ENCODE measurements around the gene RNF223. TPM values are rescaled to one million over a fixed set of nuclear protein-coding genes. Genes with fewer than 3 reads are reported as not detected.
A peak's percentile ranks its signal among the peaks of the same experiment; 100 is the strongest.

Gene RNF223
- total RNA-seq, 1 donor from 2014 or later, result 0.65 TPM

DNA sequence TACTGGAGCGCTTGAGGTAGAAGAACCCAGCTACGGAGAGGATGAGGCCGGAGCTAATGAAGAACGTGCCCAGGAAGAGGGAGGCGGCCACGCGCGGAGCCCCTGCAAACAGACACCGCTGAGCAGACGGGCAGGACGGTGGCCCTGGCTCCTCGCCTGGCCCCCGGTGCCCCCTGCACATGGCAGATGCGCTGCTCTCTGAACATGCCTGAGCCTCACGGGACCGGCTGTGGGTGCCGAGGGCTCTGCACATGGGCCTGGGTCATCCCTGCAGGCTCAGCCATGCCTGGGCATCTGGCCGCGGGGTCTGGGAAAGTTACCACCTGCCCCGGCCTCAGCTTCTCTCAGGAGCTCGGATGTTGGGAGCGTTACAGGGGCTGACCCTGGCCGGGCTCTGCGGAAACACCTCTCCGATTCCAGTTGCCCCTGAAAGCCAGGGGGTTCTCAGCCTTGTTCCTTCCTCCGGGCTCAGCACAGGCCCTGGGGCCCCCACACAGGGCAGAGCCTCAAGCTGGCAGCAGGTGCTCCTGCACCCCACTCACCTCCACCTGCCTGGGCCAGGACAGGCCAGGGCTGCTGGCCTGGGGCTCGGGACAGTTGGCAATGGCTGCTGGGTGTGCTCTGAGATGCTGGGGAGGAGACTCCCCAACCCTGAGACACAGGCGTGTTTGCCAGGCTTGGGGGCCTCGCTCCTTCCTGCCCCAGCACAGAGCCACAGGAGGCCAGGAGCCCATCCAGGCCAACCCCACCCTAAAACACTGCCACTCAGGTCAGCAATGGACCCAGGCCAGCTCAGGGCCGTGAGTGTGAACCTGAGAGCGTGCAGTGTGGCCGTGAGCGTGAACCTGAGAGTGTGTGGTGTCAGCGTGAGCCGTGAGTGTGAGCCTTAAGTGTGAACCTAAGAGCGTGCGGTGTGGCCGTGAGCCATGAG lies 12.1 kb upstream of the RNF223 start:
- Histone ChIP-seq H3K27ac (no peak overlapping the region), H3K27me3 (ENCODE audit: low read depth) (no peaks in the 10 kb centered on the region), H3K4me3 (no peak overlapping the region), H3K9me3 (no peaks in the 10 kb centered on the region), H3K4me1 (no peaks in the 10 kb centered on the region), H3K36me3 (no peaks in the 10 kb centered on the region)
- DNase-seq (no peak), ATAC-seq (no peak)
- intact Hi-C loops (cut with DNase I), result no loop called here
- TF ChIP-seq, protein P1, sequence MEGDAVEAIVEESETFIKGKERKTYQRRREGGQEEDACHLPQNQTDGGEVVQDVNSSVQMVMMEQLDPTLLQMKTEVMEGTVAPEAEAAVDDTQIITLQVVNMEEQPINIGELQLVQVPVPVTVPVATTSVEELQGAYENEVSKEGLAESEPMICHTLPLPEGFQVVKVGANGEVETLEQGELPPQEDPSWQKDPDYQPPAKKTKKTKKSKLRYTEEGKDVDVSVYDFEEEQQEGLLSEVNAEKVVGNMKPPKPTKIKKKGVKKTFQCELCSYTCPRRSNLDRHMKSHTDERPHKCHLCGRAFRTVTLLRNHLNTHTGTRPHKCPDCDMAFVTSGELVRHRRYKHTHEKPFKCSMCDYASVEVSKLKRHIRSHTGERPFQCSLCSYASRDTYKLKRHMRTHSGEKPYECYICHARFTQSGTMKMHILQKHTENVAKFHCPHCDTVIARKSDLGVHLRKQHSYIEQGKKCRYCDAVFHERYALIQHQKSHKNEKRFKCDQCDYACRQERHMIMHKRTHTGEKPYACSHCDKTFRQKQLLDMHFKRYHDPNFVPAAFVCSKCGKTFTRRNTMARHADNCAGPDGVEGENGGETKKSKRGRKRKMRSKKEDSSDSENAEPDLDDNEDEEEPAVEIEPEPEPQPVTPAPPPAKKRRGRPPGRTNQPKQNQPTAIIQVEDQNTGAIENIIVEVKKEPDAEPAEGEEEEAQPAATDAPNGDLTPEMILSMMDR (IDR thresholded peaks at IDR 0.05), result no peak

DNA sequence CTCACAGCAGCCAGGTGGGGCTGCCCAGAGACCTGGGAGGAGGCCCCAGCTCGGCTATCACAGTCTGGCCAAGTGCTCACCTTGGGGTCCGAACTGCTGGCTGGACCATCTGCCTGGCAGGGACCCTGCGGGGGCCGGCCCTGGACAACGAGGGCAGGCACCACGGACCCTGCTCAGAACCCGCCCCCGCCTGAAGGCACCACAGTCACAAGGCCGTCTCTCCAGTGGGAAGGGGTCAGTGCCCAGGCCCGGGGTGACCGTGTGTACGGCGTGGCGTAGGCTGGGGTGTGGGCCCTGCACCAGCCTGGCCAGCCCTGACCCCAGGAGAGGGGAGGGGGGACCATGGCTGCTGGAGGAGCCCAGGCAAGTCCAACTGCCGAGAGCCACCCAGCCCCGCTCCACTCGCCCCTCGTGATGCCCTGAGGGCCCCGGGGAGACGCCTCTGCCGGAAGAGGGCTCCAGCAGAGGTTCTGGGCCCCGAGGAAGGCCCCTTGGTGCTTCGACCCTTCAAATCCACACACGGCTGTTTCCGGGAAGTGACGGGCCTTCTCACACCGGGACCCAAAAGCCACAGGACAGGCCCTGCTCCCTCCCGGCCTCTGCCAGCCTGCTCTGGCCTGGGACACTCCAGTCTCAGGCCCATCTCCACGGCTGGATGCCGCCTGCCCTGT lies 11.2 kb upstream of the RNF223 start:
- Histone ChIP-seq H3K27me3 (ENCODE audit: low read depth) (no peaks in the 10 kb centered on the region), H3K9me3 (no peaks in the 10 kb centered on the region), H3K4me3 (no peak overlapping the region), H3K27ac (no peak overlapping the region), H3K36me3 (no peaks in the 10 kb centered on the region), H3K4me1 (peaks cover 1% of the 10 kb centered on the region)
- TF ChIP-seq, protein P1 (IDR thresholded peaks at IDR 0.05), result no peak
- DNase-seq, result no peak
- no peak for ATAC-seq
- intact Hi-C loops (cut with DNase I), result no loop called here

DNA sequence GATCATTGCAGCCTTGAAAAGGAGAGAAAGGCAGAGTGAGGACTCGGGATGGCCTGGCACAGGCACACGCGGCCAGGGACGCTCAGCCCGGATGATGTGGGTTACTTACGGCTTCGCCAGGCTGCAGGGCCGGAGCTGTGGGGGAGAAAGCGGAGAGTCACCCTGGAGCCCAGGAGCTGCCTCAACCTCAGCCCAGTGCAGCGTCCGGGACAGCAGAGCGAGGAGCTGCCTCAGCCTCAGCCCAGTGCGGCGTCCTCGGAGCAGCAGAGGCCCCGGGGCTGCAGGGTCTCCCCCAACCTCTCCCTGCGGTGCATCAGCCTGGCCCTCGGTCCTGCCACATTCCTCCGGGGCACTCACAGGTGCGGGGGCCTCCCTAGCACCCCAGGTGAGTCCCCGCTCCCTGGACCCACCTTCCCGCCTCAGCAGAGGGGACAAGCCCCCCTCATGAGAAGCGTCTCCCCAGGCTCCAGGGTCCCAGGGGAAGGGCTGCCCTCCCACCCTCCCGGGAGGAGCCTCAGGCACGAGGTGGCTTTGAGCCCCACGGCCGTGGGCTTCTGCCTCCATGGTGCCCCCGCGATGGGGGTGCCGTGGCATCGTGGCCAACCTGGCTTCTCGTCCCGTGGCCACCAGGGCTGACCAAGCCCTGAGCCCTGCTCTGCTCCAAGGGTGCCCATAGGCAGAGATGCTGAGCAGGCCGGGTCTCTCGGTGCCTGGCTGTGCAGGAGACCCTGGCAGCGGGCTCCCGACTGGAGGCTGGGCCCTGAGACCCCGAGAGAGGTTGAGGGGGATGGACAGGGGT lies 10.5 kb upstream of the RNF223 start:
- H3K36me3 ChIP-seq, result no peaks in the 10 kb centered on the region
- H3K4me1 ChIP-seq, result peaks cover 9% of the 10 kb centered on the region
- ATAC-seq, result no peak
- no peak overlapping the region for H3K27ac ChIP-seq
- TF ChIP-seq, protein P1 (IDR thresholded peaks at IDR 0.05), result no peak
- intact Hi-C loops (cut with DNase I), result no loop called here
- no peaks in the 10 kb centered on the region for H3K9me3 ChIP-seq
- no peak for DNase-seq
- H3K4me3 ChIP-seq, result no peak overlapping the region
- H3K27me3 ChIP-seq (ENCODE audit: low read depth), result no peaks in the 10 kb centered on the region

DNA sequence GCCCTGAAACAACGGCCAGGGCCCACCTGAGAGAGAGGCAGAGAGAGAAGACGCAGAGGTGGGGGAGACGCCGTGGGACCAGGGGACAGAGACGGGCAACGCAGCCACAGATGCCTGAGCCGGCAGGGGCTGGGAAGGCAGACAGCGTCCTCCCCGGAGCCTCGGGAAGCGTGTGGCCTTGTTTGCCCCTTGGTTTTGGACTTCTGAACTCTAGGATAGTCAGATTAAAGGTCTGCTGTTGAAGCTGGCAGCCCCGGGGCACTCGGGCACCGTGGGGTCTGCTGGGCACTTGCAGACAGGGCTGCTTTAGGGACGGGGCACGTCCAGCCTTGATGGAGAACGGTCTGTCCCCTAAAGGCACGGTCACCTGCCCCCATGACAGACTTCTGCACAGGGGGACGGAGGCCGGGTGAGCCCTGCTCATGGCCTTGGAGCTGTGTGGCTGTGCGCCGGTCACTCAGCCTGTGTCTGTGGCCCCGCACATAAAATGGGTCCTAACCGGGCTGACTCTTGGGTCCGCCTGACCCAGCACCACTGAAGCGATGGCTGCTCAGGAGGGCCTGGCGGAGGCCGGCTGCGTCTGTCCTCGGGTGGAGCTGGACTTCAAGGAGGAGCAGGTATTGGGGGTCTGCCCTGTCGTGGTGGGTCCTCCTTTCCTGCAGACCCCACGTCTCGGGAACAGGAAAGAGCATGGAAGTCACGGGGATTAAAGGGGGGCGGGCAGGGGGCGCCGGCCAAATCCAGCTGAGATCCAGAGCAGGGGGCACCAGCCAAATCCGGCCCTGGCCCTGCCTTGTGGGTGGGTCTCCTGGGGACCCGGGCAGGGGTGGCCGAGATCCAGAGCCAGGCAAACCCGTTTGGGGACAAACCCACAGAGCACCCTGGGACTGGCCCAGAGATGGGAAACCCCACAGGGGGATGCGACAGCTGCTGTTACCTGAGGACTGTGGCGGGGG lies 9.6 kb upstream of the RNF223 start:
- H3K4me1 ChIP-seq, result peaks cover 12% of the 10 kb centered on the region
- no peak overlapping the region for H3K27ac ChIP-seq
- intact Hi-C loops (cut with DNase I), result no loop called here
- H3K36me3 ChIP-seq, result no peaks in the 10 kb centered on the region
- DNase-seq (peak; percentile 42), ATAC-seq (no peak)
- H3K4me3 ChIP-seq, result no peak overlapping the region
- H3K9me3 ChIP-seq, result no peaks in the 10 kb centered on the region
- TF ChIP-seq, protein P1 (IDR thresholded peaks at IDR 0.05), result no peak
- no peaks in the 10 kb centered on the region for H3K27me3 ChIP-seq (ENCODE audit: low read depth)
